Measurements from ENCODE around the gene SYT12. TPM values are rescaled to one million over a fixed set of nuclear protein-coding genes. Genes with fewer than 3 reads are reported as not detected.

The SYT12 gene
- total and polyA plus RNA-seq, 2 of the 8 experiments (the other 6 are each of a cell fraction or from before 2014, with no cell fraction given): 1.4 to 3.3 TPM

DNA sequence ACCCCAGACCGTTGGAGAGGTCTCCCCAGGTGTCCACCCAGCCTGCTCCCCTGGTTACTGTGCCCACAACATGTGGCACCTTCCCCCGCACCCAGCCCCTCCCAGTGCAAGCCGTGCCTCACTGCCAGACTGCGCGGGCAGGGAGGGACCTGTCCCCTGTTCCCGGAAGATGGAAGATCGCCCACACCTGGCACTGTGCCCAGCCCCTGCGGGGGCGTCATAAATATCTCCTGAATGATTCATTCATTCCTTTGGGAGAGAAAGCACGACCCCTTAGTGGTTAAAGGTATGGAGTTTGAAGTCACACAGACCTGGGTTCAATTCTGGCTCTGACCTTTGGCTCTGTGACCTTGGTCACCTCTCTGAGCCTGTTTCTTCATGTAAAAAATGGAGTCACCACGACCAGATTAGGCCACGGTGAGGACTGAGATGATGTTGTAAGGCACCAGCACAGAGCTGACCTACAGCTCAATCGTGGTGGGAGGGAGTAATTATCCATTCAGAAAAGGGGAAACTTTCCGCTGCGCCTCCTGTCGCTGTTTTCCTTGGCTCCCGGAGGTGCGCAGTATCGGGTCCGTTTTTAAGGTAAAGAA is 497 bp upstream of the SYT12 start:
- 49% methylated on average over 19 of the region's 20 CpGs; no CpG with 5 or more reads in 1 of the 2 experiments for WGBS, 2 experiments (ENCODE audit: extremely low coverage in 1 of 2, insufficient coverage in 1 of 2, insufficient read length in 1 of 2, insufficient replicate concordance in 2 of 2, low coverage in 1 of 2, low lambda C conversion rate in 2 of 2, missing lambda C conversion rate in 1 of 2)
- H3K14ac ChIP-seq (ENCODE audit: insufficient read length): no peak overlapping the region
- H2BK120ac ChIP-seq (replicated peaks; ENCODE audit: low read depth, low read length): no peak overlapping the region
- H3K23ac ChIP-seq (ENCODE audit: insufficient read length): no peak overlapping the region
- H3K79me1 ChIP-seq (ENCODE audit: low read depth, low read length): no peaks in the 10 kb centered on the region; the same call in 1 of the 2 replicates
- no peak overlapping the region for H3K9ac ChIP-seq (replicated peaks in 1 of 4; ENCODE audit: extremely low read depth in 1 of 4, low read depth in 3 of 4, low read length in 3 of 4)
- H4K8ac ChIP-seq (ENCODE audit: extremely low read depth, insufficient read depth, low read length): no peak overlapping the region; the same call in 1 of the 2 replicates
- H2AFZ ChIP-seq (ENCODE audit: low read length): no peak overlapping the region
- H2AK5ac ChIP-seq (ENCODE audit: low read depth, low read length): no peak overlapping the region; the same call in 1 of the 2 replicates
- H4K20me1 ChIP-seq (replicated peaks in 1 of 2; ENCODE audit: control insufficient read depth in 1 of 2, insufficient read depth in 2 of 2, low read length in 2 of 2): peaks cover 0 to 3% of the 10 kb centered on the region in 2 experiments
- peaks cover 3 to 4% of the 10 kb centered on the region in 2 experiments; a peak in 2 of 4 replicates for H3K9me3 ChIP-seq (ENCODE audit: insufficient read depth in 2 of 2, low read depth in 1 of 2, low read length in 1 of 2)
- peaks cover 7% of the 10 kb centered on the region for H3K23me2 ChIP-seq (ENCODE audit: low read depth, low read length)
- no peak overlapping the region for H3K27ac ChIP-seq (ENCODE audit: low read depth, low read length)
- ChIA-PET POLR2A (ENCODE audit: partially characterized antibody) (interaction anchor here (0.6 to 1.3 kb wide), 3 partner anchors 19 to 171 kb away, joined by 3 to 5 read pairs (median 3); no protein-coding TSS in a partner anchor), CTCF (ENCODE audit: partially characterized antibody) (interaction anchor here (0.6 to 4.3 kb wide), 20 partner anchors 12 to 348 kb away, joined by 3 to 32 read pairs (median 4); partner anchors contain the start of gene C11orf86)
- peaks cover 24 to 37% (median 29%) of the 10 kb centered on the region in 4 experiments for H3K27me3 ChIP-seq (replicated peaks in 1 of 4; ENCODE audit: control insufficient read depth in 3 of 4, extremely low read depth in 1 of 4, insufficient read depth in 3 of 4, low read length in 3 of 4)
- no peak for FAIRE-seq
- H3K4me2 ChIP-seq (ENCODE audit: insufficient read depth in 1 of 2, low read depth in 2 of 2, low read length in 2 of 2): peak overlapping the region; percentile 92 to 96
- H2BK5ac ChIP-seq (ENCODE audit: low read depth, low read length): no peak overlapping the region
- no peaks in the 10 kb centered on the region for H3K79me2 ChIP-seq (ENCODE audit: control insufficient read depth in 1 of 2, insufficient read depth in 2 of 2, low read length in 2 of 2)
- H2BK12ac ChIP-seq (ENCODE audit: low read depth, low read length): no peak overlapping the region; the same call in 1 of the 2 replicates
- DNase-seq (ENCODE audit: low read depth in 1 of 2, low spot score in 2 of 2): no peak
- peak overlapping the region; percentile 29 to 61 (median 40); a peak in 7 of 8 replicates for H3K4me3 ChIP-seq (ENCODE audit: extremely low read depth in 1 of 4, insufficient read depth in 2 of 4, low read depth in 3 of 4, low read length in 4 of 4)
- H3K56ac ChIP-seq (replicated peaks; ENCODE audit: insufficient read length, low read depth, low read length): no peak overlapping the region
- no peak overlapping the region; the same call in 1 of the 2 replicates for H2BK15ac ChIP-seq (ENCODE audit: low read length)
- no peak overlapping the region for H4K5ac ChIP-seq (ENCODE audit: insufficient read length, low read depth, low read length)
- H3K4me1 ChIP-seq (replicated peaks in 1 of 4; ENCODE audit: control insufficient read depth in 3 of 4, insufficient read depth in 4 of 4, low read length in 3 of 4): peaks cover 2 to 9% (median 7%) of the 10 kb centered on the region in 4 experiments; a peak in 6 of 7 replicates
- no peak overlapping the region for H2BK20ac ChIP-seq (ENCODE audit: low read length)
- H3K4ac ChIP-seq (replicated peaks; ENCODE audit: insufficient read length, low read depth, low read length): no peak overlapping the region
- H3K36me3 ChIP-seq (ENCODE audit: control insufficient read depth in 2 of 4, insufficient read depth in 4 of 4, low read length in 3 of 4): no peaks in the 10 kb centered on the region
- H3K18ac ChIP-seq (ENCODE audit: extremely low read depth, low read length): no peak overlapping the region
- no peak overlapping the region for H4K91ac ChIP-seq (replicated peaks; ENCODE audit: insufficient read length, low read length)
- TF ChIP-seq MAFK (IDR thresholded peaks at IDR 0.05; ENCODE audit: low read depth, low read length) (no peak), CTCF (IDR thresholded peaks at IDR 0.05; ENCODE audit: control extremely low read depth in 1 of 3, insufficient read depth in 1 of 3, low read depth in 1 of 3, low read length in 3 of 3) (no peak), SRF (IDR thresholded peaks at IDR 0.05; ENCODE audit: low read depth, low read length) (no peak), BCL11A (IDR thresholded peaks at IDR 0.05; ENCODE audit: low read depth in 2 of 2, low read length in 2 of 2) (no peak), GABPA (IDR thresholded peaks at IDR 0.05; ENCODE audit: borderline replicate concordance, insufficient read depth, low read length) (no peak), JUND (IDR thresholded peaks at IDR 0.05; ENCODE audit: low read length) (no peak), SP2 (IDR thresholded peaks at IDR 0.05; ENCODE audit: low read length) (no peak), CBX5 (IDR thresholded peaks at IDR 0.05; ENCODE audit: low read depth, low read length) (no peak), GTF2F1 (IDR thresholded peaks at IDR 0.05; ENCODE audit: borderline replicate concordance, low read depth, low read length) (no peak), FOSL1 (IDR thresholded peaks at IDR 0.05; ENCODE audit: insufficient read depth, low read depth, low read length) (no peak)
